H9 (cell line): ENCODE results near the gene ACTN1. TPM values are rescaled to one million over a fixed set of nuclear protein-coding genes. Genes with fewer than 3 reads are reported as not detected.
A peak's percentile ranks its signal among the peaks of the same experiment; 100 is the strongest.

Experiments
- DNase-seq: peaks from one replicate; pipeline ENCODE4 v3.0.0-alpha.2; 2017
- H2AFZ ChIP-seq: one replicate; pipeline ENCODE4 v1.6.1; 2013; ENCODE audit warnings: mild to moderate bottlenecking, low read length, control low read depth, moderate library complexity
- H2AK5ac ChIP-seq: 2 replicates; pipeline ENCODE4 v1.6.1; 2013; ENCODE audit warnings: low read length, control low read depth, mixed read lengths; ENCODE audit not compliant: insufficient read length
- H2BK120ac ChIP-seq: one replicate; pipeline ENCODE4 v1.6.1; 2013; ENCODE audit warnings: low read depth, mild to moderate bottlenecking, low read length, control low read depth, inconsistent platforms; ENCODE audit not compliant: poor library complexity, severe bottlenecking
- H2BK12ac ChIP-seq: 2 replicates; pipeline ENCODE4 v1.6.1; 2013; ENCODE audit warnings: low read length, control low read depth, mixed read lengths, low read depth; ENCODE audit not compliant: insufficient read length
- H2BK15ac ChIP-seq: 2 replicates; pipeline ENCODE4 v1.6.1; 2013; ENCODE audit warnings: low read depth, low read length, control low read depth
- H2BK20ac ChIP-seq: one replicate; pipeline ENCODE4 v1.6.1; 2013; ENCODE audit warnings: low read depth, mild to moderate bottlenecking, low read length, control low read depth, inconsistent platforms; ENCODE audit not compliant: poor library complexity, severe bottlenecking
- H2BK5ac ChIP-seq: 2 replicates; pipeline ENCODE4 v1.6.1; 2013; ENCODE audit warnings: low read length, control low read depth, mixed read lengths; ENCODE audit not compliant: insufficient read length
- H3K14ac ChIP-seq: 2 replicates; pipeline ENCODE4 v1.6.1; 2013; ENCODE audit warnings: low read length, control low read depth; ENCODE audit not compliant: insufficient read depth
- H3K18ac ChIP-seq: 2 replicates; pipeline ENCODE4 v1.6.1; 2013; ENCODE audit warnings: low read depth, mild to moderate bottlenecking, mixed read lengths, low read length, control low read depth; ENCODE audit not compliant: insufficient read length
- H3K23ac ChIP-seq: 2 replicates; pipeline ENCODE4 v1.6.1; 2013; ENCODE audit warnings: low read length, control low read depth, mixed read lengths, low read depth; ENCODE audit not compliant: insufficient read length
- H3K23me2 ChIP-seq: 2 replicates; pipeline ENCODE4 v1.6.1; 2013; ENCODE audit warnings: low read depth, mild to moderate bottlenecking, mixed read lengths, low read length, control low read depth; ENCODE audit not compliant: insufficient read length, poor library complexity, severe bottlenecking
- H3K27ac ChIP-seq: 2 replicates; pipeline ENCODE4 v1.5.1; 2013; ENCODE audit warnings: low read length, control low read depth, mixed read lengths, low read depth; ENCODE audit not compliant: insufficient read length
- H3K27me3 ChIP-seq: 2 replicates; pipeline ENCODE4 v1.6.1; 2013; ENCODE audit warnings: low read length, control low read depth, inconsistent platforms; ENCODE audit not compliant: insufficient read depth
- H3K4ac ChIP-seq: 2 replicates; pipeline ENCODE4 v1.6.1; 2013; ENCODE audit warnings: low read depth, mild to moderate bottlenecking, control low read depth, inconsistent platforms, low read length, moderate library complexity
- H3K4me1 ChIP-seq: 2 replicates; pipeline ENCODE4 v1.6.1; 2013; ENCODE audit warnings: low read length, control low read depth, inconsistent platforms; ENCODE audit not compliant: insufficient read depth
- H3K4me2 ChIP-seq: 2 replicates; pipeline ENCODE4 v1.6.1; 2013; ENCODE audit warnings: low read length, control low read depth, mixed read lengths; ENCODE audit not compliant: insufficient read length, insufficient read depth
- H3K56ac ChIP-seq: 2 replicates; pipeline ENCODE4 v1.6.1; 2013; ENCODE audit warnings: low read depth, mild to moderate bottlenecking, mixed read lengths, low read length, control low read depth; ENCODE audit not compliant: insufficient read length
- H3K79me1 ChIP-seq: 2 replicates; pipeline ENCODE4 v1.6.1; 2013; ENCODE audit warnings: low read depth, mild to moderate bottlenecking, moderate library complexity, low read length, control low read depth, inconsistent platforms; ENCODE audit not compliant: insufficient read depth, poor library complexity, severe bottlenecking
- H3K79me2 ChIP-seq: 2 replicates; pipeline ENCODE4 v1.6.1; 2013; ENCODE audit warnings: low read length, control low read depth, inconsistent platforms; ENCODE audit not compliant: insufficient read depth
- H3K9ac ChIP-seq: 2 replicates; pipeline ENCODE4 v1.6.1; 2013; ENCODE audit warnings: low read length, control low read depth, mixed read lengths; ENCODE audit not compliant: insufficient read length; ENCODE audit errors: extremely low read depth
- H3K9me3 ChIP-seq: one replicate; pipeline ENCODE4 v1.6.1; 2013; ENCODE audit warnings: low read depth, low read length, inconsistent platforms; ENCODE audit not compliant: control insufficient read depth
- H3T11ph ChIP-seq: one replicate; pipeline ENCODE4 v1.6.1; 2013; ENCODE audit warnings: mild to moderate bottlenecking, low read length, control low read depth, inconsistent platforms
- H4K20me1 ChIP-seq: one replicate; pipeline ENCODE4 v1.6.1; 2013; ENCODE audit not compliant: control insufficient read depth, insufficient read length, insufficient read depth
- H4K5ac ChIP-seq: 2 replicates; pipeline ENCODE4 v1.6.1; 2013; ENCODE audit warnings: low read depth, mild to moderate bottlenecking, mixed read lengths, low read length, control low read depth; ENCODE audit not compliant: insufficient read length
- H4K8ac ChIP-seq: replicated peaks from 2 replicates; pipeline ENCODE4 v1.6.1; 2013; ENCODE audit warnings: low read length, control low read depth, mixed read lengths, low read depth; ENCODE audit not compliant: insufficient read length
- H4K91ac ChIP-seq: 2 replicates; pipeline ENCODE4 v1.6.1; 2013; ENCODE audit warnings: low read depth, mild to moderate bottlenecking, moderate library complexity, mixed read lengths, low read length, control low read depth; ENCODE audit not compliant: insufficient read length
- H3K27ac Mint-ChIP-seq, 3 experiments: 2 replicates in 2 of 3; 3 replicates in 1 of 3; pipeline ENCODE4 v1.8.0; 2020 to 2021; ENCODE audit warnings: mixed read lengths in 3 of 3, mild to moderate bottlenecking in 1 of 3, moderate library complexity in 1 of 3
- H3K27me3 Mint-ChIP-seq: 2 replicates; pipeline ENCODE4 v1.8.0; 2021; ENCODE audit warnings: low read depth, mild to moderate bottlenecking, moderate library complexity, mixed read lengths
- H3K36me3 Mint-ChIP-seq, 3 experiments: 2 replicates in 2 of 3; 3 replicates in 1 of 3; pipeline ENCODE4 v1.8.0; 2020 to 2021; ENCODE audit warnings: low read depth in 3 of 3, mixed read lengths in 3 of 3; ENCODE audit not compliant: insufficient read depth in 1 of 3
- H3K4me1 Mint-ChIP-seq, 2 experiments: 2 replicates each; pipeline ENCODE4 v1.8.0; 2020; ENCODE audit warnings: mixed read lengths in 2 of 2
- H3K4me3 Mint-ChIP-seq, 2 experiments: 2 replicates in 1 of 2; 3 replicates in 1 of 2; pipeline ENCODE4 v1.8.0; 2020 to 2021; ENCODE audit warnings: mild to moderate bottlenecking in 2 of 2, mixed read lengths in 2 of 2, moderate library complexity in 1 of 2
- H3K9me3 Mint-ChIP-seq, 2 experiments: 2 replicates in 1 of 2; 3 replicates in 1 of 2; pipeline ENCODE4 v1.8.0; 2020; ENCODE audit warnings: mild to moderate bottlenecking in 2 of 2, mixed read lengths in 2 of 2, moderate library complexity in 1 of 2
- CTCF ChIP-seq: fragments of 200-600 bp; sonication (generic); conservative IDR thresholded peaks from 3 replicates; pipeline ENCODE4 v1.8.0; 2021; ENCODE audit warnings: antibody characterized with exemption, mild to moderate bottlenecking
- WGBS: extraction: QIAGEN DNeasy Blood & Tissue Kit; methylation state at CpG from one replicate; pipeline ENCODE4 v1.1.7; 2013; ENCODE audit warnings: missing lambda C conversion rate, low lambda C conversion rate, mixed read lengths; ENCODE audit not compliant: insufficient read length; ENCODE audit errors: extremely low coverage; 5-methylcytosine and 5-hydroxymethylcytosine counted together
- total RNA-seq: library from RNA; stranded (reverse); gene quantifications from 2 replicates; pipeline ENCODE4 v1.2.1, GENCODE V29; 2021

Gene ACTN1
- total RNA-seq, 1 experiment from 2014 or later: 219 TPM

- no peak overlapping the region for H3K14ac ChIP-seq
- H3K18ac ChIP-seq: peak overlapping the region; percentile 58
- peak overlapping the region; percentile 10 for H4K91ac ChIP-seq
- H2BK15ac ChIP-seq: no peak overlapping the region
- H4K5ac ChIP-seq: no peak overlapping the region
- no peak overlapping the region for H3K4me2 ChIP-seq
- no peaks in the 10 kb centered on the region for H3K23me2 ChIP-seq
- peaks cover 2% of the 10 kb centered on the region for H4K20me1 ChIP-seq
- H3K23ac ChIP-seq: no peak overlapping the region
- no peak overlapping the region for H3K4me3 Mint-ChIP-seq
- no CpG with 5 or more reads among the region's 10 CpGs for WGBS
- peak overlapping the region; percentile 55 to 95 (median 90); a peak in 6 of 7 replicates for H3K27ac Mint-ChIP-seq
- no peak overlapping the region for H2AFZ ChIP-seq
- no peak overlapping the region for H2BK12ac ChIP-seq
- no peak overlapping the region for H3K9ac ChIP-seq
- H3K4me1 ChIP-seq: peaks cover 16% of the 10 kb centered on the region; the same call in 1 of the 2 replicates
- TF ChIP-seq CTCF: no peak
- H3K27me3 Mint-ChIP-seq: no peaks in the 10 kb centered on the region; the same call in 1 of the 2 replicates
- no peak for DNase-seq
- H2BK120ac ChIP-seq: no peak overlapping the region
- H2BK5ac ChIP-seq: no peak overlapping the region
- no peaks in the 10 kb centered on the region for H3K9me3 ChIP-seq
- H3K79me1 ChIP-seq: peaks cover 6% of the 10 kb centered on the region
- H3K9me3 Mint-ChIP-seq: no peaks in the 10 kb centered on the region
- H3K4ac ChIP-seq: no peak overlapping the region
- no peak overlapping the region for H3K56ac ChIP-seq
- no peak overlapping the region for H4K8ac ChIP-seq
- no peak overlapping the region for H2BK20ac ChIP-seq
- peaks cover 32% of the 10 kb centered on the region; the same call in 1 of the 2 replicates for H3K79me2 ChIP-seq
- no peak overlapping the region for H3K27ac ChIP-seq
- no peak overlapping the region for H3T11ph ChIP-seq
- H3K27me3 ChIP-seq: no peaks in the 10 kb centered on the region
- H3K36me3 Mint-ChIP-seq: peaks cover 0 to 13% (median 8%) of the 10 kb centered on the region in 3 experiments; a peak in 5 of 7 replicates
- peaks cover 80 to 86% of the 10 kb centered on the region in 2 experiments for H3K4me1 Mint-ChIP-seq
- no peak overlapping the region for H2AK5ac ChIP-seq
Measured at GRCh38 chr14:68943107-68943506, 36.0 kb downstream of the ACTN1 start.
